GM12878 (cell line): Measurements from ENCODE around the gene PARS2. TPM values are rescaled to one million over a fixed set of nuclear protein-coding genes. Genes with fewer than 3 reads are reported as not detected.

Source experiments
- ATAC-seq: fragments of 200-7000 bp; cut with Tn5 transposase; 3 replicates; pipeline ENCODE4 v1.9.1; 2020; ENCODE audit warnings: mild to moderate bottlenecking, moderate library complexity
- BruUV-seq: library from RNA; stranded (reverse); fragments of 400-500 nt; replicated peaks from 2 replicates; lab custom pipeline; 2021; lab: Mats Ljungman, UMichigan
- CTCF ChIA-PET: fragments of 300-600 bp; sonication (Branson Sonifier 250); formaldehyde crosslinking; extraction: SDS; loops from one replicate; lab custom pipeline; 2021; ENCODE audit warnings: inconsistent platforms; lab: Yijun Ruan, JAX
- POLR2A ChIA-PET: fragments of 350-600 bp; formaldehyde crosslinking; extraction: SDS; loops from one replicate; lab custom pipeline; 2021; ENCODE audit warnings: inconsistent platforms; lab: Charles Lee
- RAD21 ChIA-PET: fragments of 300-600 bp; sonication (Branson Sonifier 250); formaldehyde crosslinking; loops from one replicate; lab custom pipeline; 2023; ENCODE audit warnings: antibody characterized with exemption; ENCODE audit not compliant: unreplicated experiment; lab: Charles Lee
- SMC1A ChIA-PET: fragments of 300-600 bp; sonication (Branson Sonifier 250); formaldehyde crosslinking; loops from one replicate; lab custom pipeline; 2023; ENCODE audit not compliant: unreplicated experiment, uncharacterized antibody; lab: Charles Lee
- DNase-seq: peaks from one replicate; pipeline ENCODE4 v3.0.0-alpha.2; 2011; ENCODE audit warnings: low read depth, low spot score
- FAIRE-seq: peaks from 3 replicates; lab custom pipeline; 2011; peaks lifted over from hg19 to GRCh38; lab: Jason Lieb, UNC
- H2AFZ ChIP-seq: 2 replicates; pipeline ENCODE4 v1.6.0; 2011; ENCODE audit warnings: low read depth, low read length, control low read depth; ENCODE audit not compliant: control insufficient read depth
- H3K27ac ChIP-seq: 2 replicates; pipeline ENCODE4 v1.5.1; 2011; ENCODE audit warnings: control low read depth; ENCODE audit not compliant: control insufficient read depth, insufficient read depth
- H3K27me3 ChIP-seq, 2 experiments: replicated peaks in 1 of 2; 2 replicates each; pipeline versions ENCODE4 v1.6.0 to v1.6.1; 2011; ENCODE audit warnings: low read length in 1 of 2; ENCODE audit not compliant: control insufficient read depth in 2 of 2, insufficient read depth in 2 of 2
- H3K36me3 ChIP-seq, 2 experiments: 2 replicates each; pipeline ENCODE4 v1.5.1; 2011; ENCODE audit warnings: low read length in 1 of 2; ENCODE audit not compliant: control insufficient read depth in 2 of 2, insufficient read depth in 2 of 2
- H3K4me1 ChIP-seq: 2 replicates; pipeline ENCODE4 v1.6.1; 2011; ENCODE audit warnings: mild to moderate bottlenecking, low read length, moderate library complexity, mixed read lengths; ENCODE audit not compliant: control insufficient read depth, insufficient read depth
- H3K4me2 ChIP-seq: 2 replicates; pipeline ENCODE4 v1.6.0; 2011; ENCODE audit warnings: control low read depth; ENCODE audit not compliant: control insufficient read depth, insufficient read depth
- H3K4me3 ChIP-seq: fragments of 200-600 bp; sonication (generic); 2 replicates; pipeline ENCODE4 v1.5.1; 2016
- H3K79me2 ChIP-seq: 2 replicates; pipeline ENCODE4 v1.6.0; 2011; ENCODE audit warnings: low read length; ENCODE audit not compliant: control insufficient read depth, insufficient read depth
- H3K9ac ChIP-seq: 2 replicates; pipeline ENCODE4 v1.8.0; 2011; ENCODE audit warnings: low read length, control low read depth, mixed read lengths; ENCODE audit not compliant: control insufficient read depth, insufficient read depth
- H3K9me3 ChIP-seq: replicated peaks from 3 replicates; pipeline ENCODE4 v1.5.1; 2011; ENCODE audit warnings: mild to moderate bottlenecking, low read length; ENCODE audit not compliant: control insufficient read depth, insufficient read depth
- H4K20me1 ChIP-seq: 2 replicates; pipeline ENCODE4 v1.6.0; 2011; ENCODE audit not compliant: control insufficient read depth, insufficient read depth
- ATF7 ChIP-seq: fragments of 450-650 bp; IDR thresholded peaks from 2 replicates; pipeline ENCODE4 v1.6.1; 2016; ENCODE audit warnings: low read depth, mild to moderate bottlenecking
- CBFB ChIP-seq: IDR thresholded peaks from 2 replicates; pipeline ENCODE4 v1.6.1; 2016; ENCODE audit warnings: antibody characterized with exemption, low read depth
- ETV6 ChIP-seq, 2 experiments: fragments of 450-650 bp in 1 of 2; IDR thresholded peaks in 1 of 2; conservative IDR thresholded peaks in 1 of 2; 2 replicates each; pipeline ENCODE4 v1.6.1; 2014; ENCODE audit warnings: antibody characterized with exemption in 1 of 2, borderline replicate concordance in 1 of 2, low read depth in 1 of 2, mild to moderate bottlenecking in 1 of 2, moderate library complexity in 1 of 2
- GABPA ChIP-seq: IDR thresholded peaks from 2 replicates; pipeline ENCODE4 v1.6.1; 2014; ENCODE audit warnings: antibody characterized with exemption, low read depth, mild to moderate bottlenecking, inconsistent platforms
- IKZF1 ChIP-seq: fragments of 450-650 bp; conservative IDR thresholded peaks from 2 replicates; pipeline ENCODE4 v1.6.1; 2017; ENCODE audit warnings: antibody characterized with exemption, mild to moderate bottlenecking
- KAT2A ChIP-seq: conservative IDR thresholded peaks from 2 replicates; pipeline ENCODE4 v1.6.1; 2011; ENCODE audit warnings: low read depth, low read length; ENCODE audit not compliant: control insufficient read depth
- MEF2A ChIP-seq: IDR thresholded peaks from 2 replicates; pipeline ENCODE4 v1.6.1; 2011; ENCODE audit warnings: low read depth, mild to moderate bottlenecking, low read length, moderate library complexity; ENCODE audit not compliant: insufficient read depth
- POLR2A ChIP-seq: IDR thresholded peaks from 2 replicates; pipeline ENCODE4 v1.6.1; 2011; ENCODE audit warnings: low read depth, mild to moderate bottlenecking, low read length
- RB1 ChIP-seq: fragments of 450-650 bp; formaldehyde crosslinking; IDR thresholded peaks from 2 replicates; pipeline ENCODE4 v1.6.1; 2017; ENCODE audit warnings: mild to moderate bottlenecking, borderline replicate concordance
- SIX5 ChIP-seq: IDR thresholded peaks from 2 replicates; pipeline ENCODE4 v1.6.1; 2011; ENCODE audit warnings: mild to moderate bottlenecking, low read depth, low read length, moderate library complexity; ENCODE audit not compliant: severe bottlenecking
- STAT1 ChIP-seq: fragments of 450-650 bp; conservative IDR thresholded peaks from 2 replicates; pipeline ENCODE4 v1.6.1; 2014; ENCODE audit warnings: antibody characterized with exemption, mild to moderate bottlenecking
- TCF12 ChIP-seq: IDR thresholded peaks from 2 replicates; pipeline ENCODE4 v1.6.1; 2011; ENCODE audit warnings: low read depth, mild to moderate bottlenecking, low read length
- ZNF274 ChIP-seq: IDR thresholded peaks from one replicate; pipeline ENCODE4 v1.8.0; 2011; ENCODE audit not compliant: insufficient read length, insufficient read depth
- ZSCAN29 ChIP-seq: fragments of 450-650 bp; IDR thresholded peaks from 2 replicates; pipeline ENCODE4 v1.6.1; 2017; ENCODE audit warnings: mild to moderate bottlenecking, moderate library complexity
- WGBS: methylation state at CpG from one replicate; pipeline ENCODE4 v1.1.6; 2016; ENCODE audit warnings: low lambda C conversion rate; ENCODE audit not compliant: insufficient replicate concordance, insufficient coverage; ENCODE audit errors: missing lambda C conversion rate; 5-methylcytosine and 5-hydroxymethylcytosine counted together
- in situ Hi-C: fragments of 300-500 bp; cut with MboI; formaldehyde crosslinking; loops from 9 replicates; pipeline ENCODE4 v1.14.3; 2018; ENCODE audit warnings: mixed read lengths
- intact Hi-C: fragments of 100-400 bp; cut with micrococcal nuclease; formaldehyde crosslinking; loops from one replicate; pipeline ENCODE4 v1.14.2; 2022; ENCODE audit not compliant: unreplicated experiment
- polyA plus RNA-seq, 11 experiments: library from polyadenylated mRNA; depleted of rRNA in 4 of 11; unstranded in 6 of 11; stranded (reverse) in 5 of 11; fragments of >200 nt; fragmentation: Nextera tagmentation in 4 of 11; fragmentation: Illumina TruSeq in 1 of 11; extraction: Ambion mirVana in 4 of 11; extraction: Trizol in 1 of 11; gene quantifications; 1 replicate in 1 of 11; 2 replicates in 10 of 11; pipeline versions ENCODE4 v1.2.1 to v1.2.3, GENCODE V29; 2011 to 2016; ENCODE audit warnings: inconsistent platforms in 2 of 11, missing spikeins in 2 of 11, low read depth in 1 of 11
- total RNA-seq, 4 experiments: library from RNA; depleted of rRNA in 3 of 4; stranded (reverse); fragments of >200 nt in 3 of 4; fragmentation: Illumina TruSeq in 1 of 4; extraction: Trizol in 1 of 4; gene quantifications; 2 replicates each; pipeline versions ENCODE4 v1.2.1 to v1.2.3, GENCODE V29; 2013 to 2021
- TF ChIP-seq, protein P1 (sequence below): fragments of 450-650 bp; IDR thresholded peaks from 2 replicates; pipeline ENCODE4 v1.6.1; 2016; ENCODE audit warnings: mild to moderate bottlenecking
- TF ChIP-seq, protein P2 (sequence below): fragments of 450-650 bp; conservative IDR thresholded peaks from 2 replicates; pipeline ENCODE4 v1.6.1; 2017; ENCODE audit warnings: mild to moderate bottlenecking, moderate library complexity
- TF ChIP-seq, protein P3 (sequence below): fragments of 450-650 bp; IDR thresholded peaks from 2 replicates; pipeline ENCODE4 v1.6.1; 2017; ENCODE audit warnings: mild to moderate bottlenecking, moderate library complexity

The PARS2 gene
- total and polyA plus RNA-seq, 10 of the 15 experiments (the other 5 are each of a cell fraction or from before 2014, with no cell fraction given) = 3.7 to 12.2 (median 5.9) TPM

DNA sequence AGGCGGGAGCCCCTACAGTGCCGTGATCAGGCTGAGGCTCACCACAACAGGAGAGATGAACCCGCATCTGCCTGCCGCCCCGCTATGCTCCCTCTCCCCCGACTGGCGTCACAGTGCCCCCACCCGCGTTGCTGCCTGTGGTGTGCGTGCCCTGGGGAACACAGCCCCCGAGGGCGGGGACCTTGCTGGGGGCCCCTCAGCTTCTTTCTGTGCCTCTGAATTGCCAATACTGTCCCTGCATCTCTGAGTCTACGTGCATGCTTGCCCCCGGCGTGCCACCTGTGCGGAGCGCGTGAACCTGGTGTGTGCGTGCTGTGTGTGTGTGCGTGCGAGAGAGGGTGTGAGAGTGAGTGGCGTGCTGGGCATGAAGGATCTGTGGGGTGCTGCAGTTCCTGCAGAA is 10.3 kb downstream of the PARS2 start (continued):
- TF ChIP-seq, protein P1, sequence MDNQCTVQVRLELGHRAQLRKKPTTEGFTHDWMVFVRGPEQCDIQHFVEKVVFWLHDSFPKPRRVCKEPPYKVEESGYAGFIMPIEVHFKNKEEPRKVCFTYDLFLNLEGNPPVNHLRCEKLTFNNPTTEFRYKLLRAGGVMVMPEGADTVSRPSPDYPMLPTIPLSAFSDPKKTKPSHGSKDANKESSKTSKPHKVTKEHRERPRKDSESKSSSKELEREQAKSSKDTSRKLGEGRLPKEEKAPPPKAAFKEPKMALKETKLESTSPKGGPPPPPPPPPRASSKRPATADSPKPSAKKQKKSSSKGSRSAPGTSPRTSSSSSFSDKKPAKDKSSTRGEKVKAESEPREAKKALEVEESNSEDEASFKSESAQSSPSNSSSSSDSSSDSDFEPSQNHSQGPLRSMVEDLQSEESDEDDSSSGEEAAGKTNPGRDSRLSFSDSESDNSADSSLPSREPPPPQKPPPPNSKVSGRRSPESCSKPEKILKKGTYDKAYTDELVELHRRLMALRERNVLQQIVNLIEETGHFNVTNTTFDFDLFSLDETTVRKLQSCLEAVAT = no peak
- TF ChIP-seq CBFB = no peak

DNA sequence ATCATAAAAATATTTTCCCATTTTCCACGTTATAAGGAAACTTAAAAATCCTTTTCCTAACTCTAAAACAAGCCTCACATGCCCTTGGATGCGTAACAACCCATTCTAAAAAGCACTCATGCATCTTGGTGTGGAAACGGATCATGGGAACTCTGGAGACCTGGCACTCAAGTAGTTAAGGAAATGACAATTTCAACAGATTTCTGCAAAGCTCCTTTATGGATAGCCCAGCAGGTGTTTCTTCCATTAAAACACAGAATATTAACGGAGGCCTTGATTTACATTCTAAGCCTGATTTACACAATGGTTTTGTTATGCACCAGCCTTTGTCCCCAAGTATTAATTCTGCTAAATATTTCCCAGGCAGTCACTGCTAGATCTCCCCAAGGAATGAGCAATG is 12.9 kb downstream of the PARS2 start:
- Histone ChIP-seq H3K4me3 (no peak overlapping the region), H3K36me3 (peaks cover 0 to 2% of the 10 kb centered on the region in 2 experiments; a peak in 1 of 4 replicates), H3K4me2 (no peak overlapping the region), H4K20me1 (no peaks in the 10 kb centered on the region), H3K4me1 (no peaks in the 10 kb centered on the region), H3K9me3 (no peaks in the 10 kb centered on the region), H3K9ac (no peak overlapping the region), H3K27me3 (no peaks in the 10 kb centered on the region), H3K27ac (no peak overlapping the region), H2AFZ (no peak overlapping the region), H3K79me2 (no peaks in the 10 kb centered on the region)
- SMC1A ChIA-PET = interaction anchor here (1.1 to 1.3 kb wide), 2 partner anchors 11 to 14 kb away, joined by 3 read pairs; no protein-coding TSS in a partner anchor
- 50% methylated on average over 4 of the region's 4 CpGs for WGBS
- DNase-seq (no peak), FAIRE-seq (no peak), ATAC-seq (no peak)
- POLR2A ChIA-PET = no interaction called here
- CTCF ChIA-PET = interaction anchor here (1.0 to 1.6 kb wide), 2 partner anchors 10 to 49 kb away, joined by 3 to 4 read pairs; no protein-coding TSS in a partner anchor
- RAD21 ChIA-PET = no interaction called here
- intact Hi-C loops = no loop called here
- in situ Hi-C loops = no loop called here
- BruUV-seq = no TSS peak
- TF ChIP-seq, protein P2, sequence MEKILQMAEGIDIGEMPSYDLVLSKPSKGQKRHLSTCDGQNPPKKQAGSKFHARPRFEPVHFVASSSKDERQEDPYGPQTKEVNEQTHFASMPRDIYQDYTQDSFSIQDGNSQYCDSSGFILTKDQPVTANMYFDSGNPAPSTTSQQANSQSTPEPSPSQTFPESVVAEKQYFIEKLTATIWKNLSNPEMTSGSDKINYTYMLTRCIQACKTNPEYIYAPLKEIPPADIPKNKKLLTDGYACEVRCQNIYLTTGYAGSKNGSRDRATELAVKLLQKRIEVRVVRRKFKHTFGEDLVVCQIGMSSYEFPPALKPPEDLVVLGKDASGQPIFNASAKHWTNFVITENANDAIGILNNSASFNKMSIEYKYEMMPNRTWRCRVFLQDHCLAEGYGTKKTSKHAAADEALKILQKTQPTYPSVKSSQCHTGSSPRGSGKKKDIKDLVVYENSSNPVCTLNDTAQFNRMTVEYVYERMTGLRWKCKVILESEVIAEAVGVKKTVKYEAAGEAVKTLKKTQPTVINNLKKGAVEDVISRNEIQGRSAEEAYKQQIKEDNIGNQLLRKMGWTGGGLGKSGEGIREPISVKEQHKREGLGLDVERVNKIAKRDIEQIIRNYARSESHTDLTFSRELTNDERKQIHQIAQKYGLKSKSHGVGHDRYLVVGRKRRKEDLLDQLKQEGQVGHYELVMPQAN = no peak
- TF ChIP-seq MEF2A (no peak), ATF7 (no peak), POLR2A (no peak), SIX5 (no peak), STAT1 (no peak), ZSCAN29 (no peak), RB1 (no peak), ZNF274 (no peak), ETV6 (conservative IDR thresholded peaks at IDR 0.05 in 1 of 2, IDR thresholded peaks at IDR 0.05 in 1 of 2; ENCODE audit: borderline replicate concordance in 1 of 2, low read depth in 1 of 2) (no peak), KAT2A (no peak), IKZF1 (no peak), TCF12 (no peak), GABPA (no peak)
- TF ChIP-seq, protein P3, sequence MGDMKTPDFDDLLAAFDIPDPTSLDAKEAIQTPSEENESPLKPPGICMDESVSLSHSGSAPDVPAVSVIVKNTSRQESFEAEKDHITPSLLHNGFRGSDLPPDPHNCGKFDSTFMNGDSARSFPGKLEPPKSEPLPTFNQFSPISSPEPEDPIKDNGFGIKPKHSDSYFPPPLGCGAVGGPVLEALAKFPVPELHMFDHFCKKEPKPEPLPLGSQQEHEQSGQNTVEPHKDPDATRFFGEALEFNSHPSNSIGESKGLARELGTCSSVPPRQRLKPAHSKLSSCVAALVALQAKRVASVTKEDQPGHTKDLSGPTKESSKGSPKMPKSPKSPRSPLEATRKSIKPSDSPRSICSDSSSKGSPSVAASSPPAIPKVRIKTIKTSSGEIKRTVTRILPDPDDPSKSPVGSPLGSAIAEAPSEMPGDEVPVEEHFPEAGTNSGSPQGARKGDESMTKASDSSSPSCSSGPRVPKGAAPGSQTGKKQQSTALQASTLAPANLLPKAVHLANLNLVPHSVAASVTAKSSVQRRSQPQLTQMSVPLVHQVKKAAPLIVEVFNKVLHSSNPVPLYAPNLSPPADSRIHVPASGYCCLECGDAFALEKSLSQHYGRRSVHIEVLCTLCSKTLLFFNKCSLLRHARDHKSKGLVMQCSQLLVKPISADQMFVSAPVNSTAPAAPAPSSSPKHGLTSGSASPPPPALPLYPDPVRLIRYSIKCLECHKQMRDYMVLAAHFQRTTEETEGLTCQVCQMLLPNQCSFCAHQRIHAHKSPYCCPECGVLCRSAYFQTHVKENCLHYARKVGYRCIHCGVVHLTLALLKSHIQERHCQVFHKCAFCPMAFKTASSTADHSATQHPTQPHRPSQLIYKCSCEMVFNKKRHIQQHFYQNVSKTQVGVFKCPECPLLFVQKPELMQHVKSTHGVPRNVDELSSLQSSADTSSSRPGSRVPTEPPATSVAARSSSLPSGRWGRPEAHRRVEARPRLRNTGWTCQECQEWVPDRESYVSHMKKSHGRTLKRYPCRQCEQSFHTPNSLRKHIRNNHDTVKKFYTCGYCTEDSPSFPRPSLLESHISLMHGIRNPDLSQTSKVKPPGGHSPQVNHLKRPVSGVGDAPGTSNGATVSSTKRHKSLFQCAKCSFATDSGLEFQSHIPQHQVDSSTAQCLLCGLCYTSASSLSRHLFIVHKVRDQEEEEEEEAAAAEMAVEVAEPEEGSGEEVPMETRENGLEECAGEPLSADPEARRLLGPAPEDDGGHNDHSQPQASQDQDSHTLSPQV = no peak
